Panc1 (cell line): ENCODE results near the gene COX8A.

ENCODE experiments used
- POLR2AphosphoS5 ChIP-seq: IDR thresholded peaks from 2 replicates; pipeline ENCODE4 v1.6.1; 2012; ENCODE audit warnings: mild to moderate bottlenecking, low read depth, low read length, moderate library complexity
- TF ChIP-seq, protein P1 (sequence below): fragments of 450-650 bp; IDR thresholded peaks from 2 replicates; pipeline ENCODE4 v1.5.1; 2017; ENCODE audit warnings: mild to moderate bottlenecking
- TF ChIP-seq, protein P2 (sequence below), 2 experiments: IDR thresholded peaks; 2 replicates each; pipeline ENCODE4 v1.6.1; 2011 to 2012; ENCODE audit warnings: low read depth in 2 of 2, control low read depth in 1 of 2, low read length in 1 of 2, mild to moderate bottlenecking in 1 of 2, moderate library complexity in 1 of 2; ENCODE audit not compliant: insufficient read depth in 1 of 2

DNA sequence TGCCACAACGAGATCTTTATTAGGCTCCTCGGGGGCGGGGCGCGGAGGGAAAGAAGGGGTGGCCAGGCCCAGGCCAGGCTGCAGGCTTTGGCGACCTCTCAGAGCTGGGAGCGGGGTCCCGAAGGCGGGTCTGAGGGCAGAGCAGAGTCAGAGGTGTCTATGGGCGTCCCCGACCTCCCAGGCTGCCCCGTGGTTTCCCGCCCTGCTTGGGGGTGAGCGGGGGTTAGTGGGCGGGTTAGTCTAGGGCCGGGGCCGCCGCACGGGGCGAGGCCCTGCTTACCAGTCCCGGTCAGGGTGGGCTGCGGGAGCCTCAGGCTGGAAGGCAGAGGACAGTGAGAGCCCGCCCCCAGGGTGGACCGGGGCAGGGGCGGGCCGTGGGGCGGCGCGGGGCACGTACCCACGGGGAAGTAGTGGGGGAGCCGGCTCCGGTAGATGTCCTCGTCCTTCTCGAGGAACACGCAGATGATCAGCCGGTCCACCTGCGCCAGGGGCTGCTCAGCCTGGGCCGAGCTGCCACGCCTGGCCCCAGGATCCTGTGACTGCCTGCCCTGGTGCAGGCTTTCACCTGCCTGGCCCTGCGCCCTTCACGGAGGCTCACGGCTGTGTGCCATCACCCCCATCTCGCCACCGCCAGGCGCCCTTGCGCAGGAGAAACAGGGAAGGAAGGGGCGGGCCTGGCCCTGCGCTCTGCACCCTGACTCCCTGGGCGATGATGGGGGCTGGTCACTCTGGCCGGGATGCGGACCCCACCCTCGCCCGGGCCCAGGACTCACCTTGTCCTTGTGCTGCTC, 24.3 kb downstream of the COX8A start:
- TF ChIP-seq, protein P1, sequence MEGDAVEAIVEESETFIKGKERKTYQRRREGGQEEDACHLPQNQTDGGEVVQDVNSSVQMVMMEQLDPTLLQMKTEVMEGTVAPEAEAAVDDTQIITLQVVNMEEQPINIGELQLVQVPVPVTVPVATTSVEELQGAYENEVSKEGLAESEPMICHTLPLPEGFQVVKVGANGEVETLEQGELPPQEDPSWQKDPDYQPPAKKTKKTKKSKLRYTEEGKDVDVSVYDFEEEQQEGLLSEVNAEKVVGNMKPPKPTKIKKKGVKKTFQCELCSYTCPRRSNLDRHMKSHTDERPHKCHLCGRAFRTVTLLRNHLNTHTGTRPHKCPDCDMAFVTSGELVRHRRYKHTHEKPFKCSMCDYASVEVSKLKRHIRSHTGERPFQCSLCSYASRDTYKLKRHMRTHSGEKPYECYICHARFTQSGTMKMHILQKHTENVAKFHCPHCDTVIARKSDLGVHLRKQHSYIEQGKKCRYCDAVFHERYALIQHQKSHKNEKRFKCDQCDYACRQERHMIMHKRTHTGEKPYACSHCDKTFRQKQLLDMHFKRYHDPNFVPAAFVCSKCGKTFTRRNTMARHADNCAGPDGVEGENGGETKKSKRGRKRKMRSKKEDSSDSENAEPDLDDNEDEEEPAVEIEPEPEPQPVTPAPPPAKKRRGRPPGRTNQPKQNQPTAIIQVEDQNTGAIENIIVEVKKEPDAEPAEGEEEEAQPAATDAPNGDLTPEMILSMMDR = peak; percentile 45; the same call in 1 of the 2 replicates
- TF ChIP-seq POLR2AphosphoS5 = peak; percentile 14; the same call in 1 of the 2 replicates
- TF ChIP-seq, protein P2, sequence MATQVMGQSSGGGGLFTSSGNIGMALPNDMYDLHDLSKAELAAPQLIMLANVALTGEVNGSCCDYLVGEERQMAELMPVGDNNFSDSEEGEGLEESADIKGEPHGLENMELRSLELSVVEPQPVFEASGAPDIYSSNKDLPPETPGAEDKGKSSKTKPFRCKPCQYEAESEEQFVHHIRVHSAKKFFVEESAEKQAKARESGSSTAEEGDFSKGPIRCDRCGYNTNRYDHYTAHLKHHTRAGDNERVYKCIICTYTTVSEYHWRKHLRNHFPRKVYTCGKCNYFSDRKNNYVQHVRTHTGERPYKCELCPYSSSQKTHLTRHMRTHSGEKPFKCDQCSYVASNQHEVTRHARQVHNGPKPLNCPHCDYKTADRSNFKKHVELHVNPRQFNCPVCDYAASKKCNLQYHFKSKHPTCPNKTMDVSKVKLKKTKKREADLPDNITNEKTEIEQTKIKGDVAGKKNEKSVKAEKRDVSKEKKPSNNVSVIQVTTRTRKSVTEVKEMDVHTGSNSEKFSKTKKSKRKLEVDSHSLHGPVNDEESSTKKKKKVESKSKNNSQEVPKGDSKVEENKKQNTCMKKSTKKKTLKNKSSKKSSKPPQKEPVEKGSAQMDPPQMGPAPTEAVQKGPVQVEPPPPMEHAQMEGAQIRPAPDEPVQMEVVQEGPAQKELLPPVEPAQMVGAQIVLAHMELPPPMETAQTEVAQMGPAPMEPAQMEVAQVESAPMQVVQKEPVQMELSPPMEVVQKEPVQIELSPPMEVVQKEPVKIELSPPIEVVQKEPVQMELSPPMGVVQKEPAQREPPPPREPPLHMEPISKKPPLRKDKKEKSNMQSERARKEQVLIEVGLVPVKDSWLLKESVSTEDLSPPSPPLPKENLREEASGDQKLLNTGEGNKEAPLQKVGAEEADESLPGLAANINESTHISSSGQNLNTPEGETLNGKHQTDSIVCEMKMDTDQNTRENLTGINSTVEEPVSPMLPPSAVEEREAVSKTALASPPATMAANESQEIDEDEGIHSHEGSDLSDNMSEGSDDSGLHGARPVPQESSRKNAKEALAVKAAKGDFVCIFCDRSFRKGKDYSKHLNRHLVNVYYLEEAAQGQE (IDR thresholded peaks at IDR 0.05; ENCODE audit: insufficient read depth in 1 of 2, low read depth in 2 of 2, low read length in 1 of 2) = no peak
